GM12878 (cell line): Measurements from ENCODE around the gene OTOGL. TPM values are rescaled to one million over a fixed set of nuclear protein-coding genes. Genes with fewer than 3 reads are reported as not detected.

Experiments
- ATAC-seq: fragments of 200-7000 bp; cut with Tn5 transposase; 3 replicates; pipeline ENCODE4 v1.9.1; 2020; ENCODE audit warnings: mild to moderate bottlenecking, moderate library complexity
- BruUV-seq: library from RNA; stranded (reverse); fragments of 400-500 nt; replicated peaks from 2 replicates; lab custom pipeline; 2021; lab: Mats Ljungman, UMichigan
- CTCF ChIA-PET: fragments of 300-600 bp; sonication (Branson Sonifier 250); formaldehyde crosslinking; extraction: SDS; loops from one replicate; lab custom pipeline; 2021; ENCODE audit warnings: inconsistent platforms; lab: Yijun Ruan, JAX
- POLR2A ChIA-PET: fragments of 350-600 bp; formaldehyde crosslinking; extraction: SDS; loops from one replicate; lab custom pipeline; 2021; ENCODE audit warnings: inconsistent platforms; lab: Charles Lee
- RAD21 ChIA-PET: fragments of 300-600 bp; sonication (Branson Sonifier 250); formaldehyde crosslinking; loops from one replicate; lab custom pipeline; 2023; ENCODE audit warnings: antibody characterized with exemption; ENCODE audit not compliant: unreplicated experiment; lab: Charles Lee
- SMC1A ChIA-PET: fragments of 300-600 bp; sonication (Branson Sonifier 250); formaldehyde crosslinking; loops from one replicate; lab custom pipeline; 2023; ENCODE audit not compliant: unreplicated experiment, uncharacterized antibody; lab: Charles Lee
- DNase-seq: peaks from one replicate; pipeline ENCODE4 v3.0.0-alpha.2; 2011; ENCODE audit warnings: low read depth, low spot score
- FAIRE-seq: peaks from 3 replicates; lab custom pipeline; 2011; peaks lifted over from hg19 to GRCh38; lab: Jason Lieb, UNC
- H2AFZ ChIP-seq: 2 replicates; pipeline ENCODE4 v1.6.0; 2011; ENCODE audit warnings: low read depth, low read length, control low read depth; ENCODE audit not compliant: control insufficient read depth
- H3K27ac ChIP-seq: 2 replicates; pipeline ENCODE4 v1.5.1; 2011; ENCODE audit warnings: control low read depth; ENCODE audit not compliant: control insufficient read depth, insufficient read depth
- H3K27me3 ChIP-seq, 2 experiments: replicated peaks in 1 of 2; 2 replicates each; pipeline versions ENCODE4 v1.6.0 to v1.6.1; 2011; ENCODE audit warnings: low read length in 1 of 2; ENCODE audit not compliant: control insufficient read depth in 2 of 2, insufficient read depth in 2 of 2
- H3K36me3 ChIP-seq, 2 experiments: 2 replicates each; pipeline ENCODE4 v1.5.1; 2011; ENCODE audit warnings: low read length in 1 of 2; ENCODE audit not compliant: control insufficient read depth in 2 of 2, insufficient read depth in 2 of 2
- H3K4me1 ChIP-seq: 2 replicates; pipeline ENCODE4 v1.6.1; 2011; ENCODE audit warnings: mild to moderate bottlenecking, low read length, moderate library complexity, mixed read lengths; ENCODE audit not compliant: control insufficient read depth, insufficient read depth
- H3K4me2 ChIP-seq: 2 replicates; pipeline ENCODE4 v1.6.0; 2011; ENCODE audit warnings: control low read depth; ENCODE audit not compliant: control insufficient read depth, insufficient read depth
- H3K4me3 ChIP-seq: fragments of 200-600 bp; sonication (generic); 2 replicates; pipeline ENCODE4 v1.5.1; 2016
- H3K79me2 ChIP-seq: 2 replicates; pipeline ENCODE4 v1.6.0; 2011; ENCODE audit warnings: low read length; ENCODE audit not compliant: control insufficient read depth, insufficient read depth
- H3K9ac ChIP-seq: 2 replicates; pipeline ENCODE4 v1.8.0; 2011; ENCODE audit warnings: low read length, control low read depth, mixed read lengths; ENCODE audit not compliant: control insufficient read depth, insufficient read depth
- H3K9me3 ChIP-seq: replicated peaks from 3 replicates; pipeline ENCODE4 v1.5.1; 2011; ENCODE audit warnings: mild to moderate bottlenecking, low read length; ENCODE audit not compliant: control insufficient read depth, insufficient read depth
- H4K20me1 ChIP-seq: 2 replicates; pipeline ENCODE4 v1.6.0; 2011; ENCODE audit not compliant: control insufficient read depth, insufficient read depth
- ATF3 ChIP-seq: IDR thresholded peaks from 2 replicates; pipeline ENCODE4 v1.6.1; 2011; ENCODE audit warnings: low read depth, mild to moderate bottlenecking, low read length, moderate library complexity, borderline replicate concordance; ENCODE audit errors: extremely low read depth
- BHLHE40 ChIP-seq, 2 experiments: fragments of 450-650 bp in 1 of 2; IDR thresholded peaks; 2 replicates each; pipeline ENCODE4 v1.6.1; 2011 to 2017; ENCODE audit warnings: low read depth in 2 of 2, borderline replicate concordance in 1 of 2, improper control_type of control experiment in 1 of 2, low read length in 1 of 2, mild to moderate bottlenecking in 1 of 2
- BMI1 ChIP-seq: fragments of 450-650 bp; IDR thresholded peaks from 2 replicates; pipeline ENCODE4 v1.6.1; 2016; ENCODE audit warnings: mild to moderate bottlenecking, moderate library complexity, borderline replicate concordance
- CBFB ChIP-seq: IDR thresholded peaks from 2 replicates; pipeline ENCODE4 v1.6.1; 2016; ENCODE audit warnings: antibody characterized with exemption, low read depth
- CTCF ChIP-seq, 3 experiments: IDR thresholded peaks in 2 of 3; conservative IDR thresholded peaks in 1 of 3; 2 replicates each; pipeline ENCODE4 v1.5.1; 2011; ENCODE audit warnings: low read depth in 3 of 3, low read length in 3 of 3, mild to moderate bottlenecking in 3 of 3, control low read depth in 2 of 3, moderate library complexity in 2 of 3, inconsistent platforms in 1 of 3, mixed read lengths in 1 of 3; ENCODE audit not compliant: control insufficient read depth in 2 of 3, insufficient read depth in 1 of 3; ENCODE audit errors: extremely low read depth in 1 of 3
- IRF3 ChIP-seq: fragments of 450-650 bp; IDR thresholded peaks from 2 replicates; pipeline ENCODE4 v1.6.1; 2014; ENCODE audit warnings: mild to moderate bottlenecking
- MAX ChIP-seq: IDR thresholded peaks from 2 replicates; pipeline ENCODE4 v1.6.1; 2012; ENCODE audit warnings: low read depth, low read length, improper control_type of control experiment
- PBX3 ChIP-seq: IDR thresholded peaks from 2 replicates; pipeline ENCODE4 v1.6.1; 2011; ENCODE audit warnings: mild to moderate bottlenecking, low read depth, low read length, moderate library complexity; ENCODE audit not compliant: insufficient replicate concordance
- PKNOX1 ChIP-seq: fragments of 450-650 bp; IDR thresholded peaks from 2 replicates; pipeline ENCODE4 v1.6.1; 2016; ENCODE audit warnings: mild to moderate bottlenecking
- SMARCA5 ChIP-seq: fragments of 450-650 bp; IDR thresholded peaks from 2 replicates; pipeline ENCODE4 v1.6.1; 2017; ENCODE audit warnings: mild to moderate bottlenecking
- ZBTB11 ChIP-seq: fragments of 450-650 bp; formaldehyde crosslinking; IDR thresholded peaks from 2 replicates; pipeline ENCODE4 v1.5.0; 2022; ENCODE audit warnings: mild to moderate bottlenecking, missing genetic modification characterization
- ZNF274 ChIP-seq: IDR thresholded peaks from one replicate; pipeline ENCODE4 v1.8.0; 2011; ENCODE audit not compliant: insufficient read length, insufficient read depth
- WGBS: methylation state at CpG from one replicate; pipeline ENCODE4 v1.1.6; 2016; ENCODE audit warnings: low lambda C conversion rate; ENCODE audit not compliant: insufficient replicate concordance, insufficient coverage; ENCODE audit errors: missing lambda C conversion rate; 5-methylcytosine and 5-hydroxymethylcytosine counted together
- in situ Hi-C: fragments of 300-500 bp; cut with MboI; formaldehyde crosslinking; loops from 9 replicates; pipeline ENCODE4 v1.14.3; 2018; ENCODE audit warnings: mixed read lengths
- intact Hi-C: fragments of 100-400 bp; cut with micrococcal nuclease; formaldehyde crosslinking; loops from one replicate; pipeline ENCODE4 v1.14.2; 2022; ENCODE audit not compliant: unreplicated experiment
- polyA plus RNA-seq, 11 experiments: library from polyadenylated mRNA; depleted of rRNA in 4 of 11; unstranded in 6 of 11; stranded (reverse) in 5 of 11; fragments of >200 nt; fragmentation: Nextera tagmentation in 4 of 11; fragmentation: Illumina TruSeq in 1 of 11; extraction: Ambion mirVana in 4 of 11; extraction: Trizol in 1 of 11; gene quantifications; 1 replicate in 1 of 11; 2 replicates in 10 of 11; pipeline versions ENCODE4 v1.2.1 to v1.2.3, GENCODE V29; 2011 to 2016; ENCODE audit warnings: inconsistent platforms in 2 of 11, missing spikeins in 2 of 11, low read depth in 1 of 11
- total RNA-seq, 4 experiments: library from RNA; depleted of rRNA in 3 of 4; stranded (reverse); fragments of >200 nt in 3 of 4; fragmentation: Illumina TruSeq in 1 of 4; extraction: Trizol in 1 of 4; gene quantifications; 2 replicates each; pipeline versions ENCODE4 v1.2.1 to v1.2.3, GENCODE V29; 2013 to 2021

The OTOGL gene
- total and polyA plus RNA-seq, 10 of the 15 experiments (the other 5 are each of a cell fraction or from before 2014, with no cell fraction given), result 0.04 to 3.7 (median 0.27) TPM

GRCh38 chr12:80200414-80200813 lies 101.1 kb downstream of the OTOGL start (continued):
- TF ChIP-seq MAX (no peak), BMI1 (no peak)

- no peaks in the 10 kb centered on the region for H3K9me3 ChIP-seq
- no peaks in the 10 kb centered on the region for H3K36me3 ChIP-seq
- H3K27ac ChIP-seq, result no peak overlapping the region
- WGBS, result 34% methylated on average over 2 of the region's 2 CpGs
- ATAC-seq, result no peak
- in situ Hi-C loops, result loop anchor here (10.0 kb wide), 1 partner anchor 573 kb away; no protein-coding TSS in a partner anchor
- FAIRE-seq, result no peak
- H3K4me1 ChIP-seq, result no peaks in the 10 kb centered on the region
- H2AFZ ChIP-seq, result no peak overlapping the region
- intact Hi-C loops, result no loop called here
- ChIA-PET RAD21 (no interaction called here), POLR2A (no interaction called here), SMC1A (no interaction called here), CTCF (interaction anchor here (0.7 to 2.9 kb wide), 2 partner anchors 69 to 587 kb away, joined by 3 to 11 read pairs; no protein-coding TSS in a partner anchor)
- no TSS peak for BruUV-seq
- H3K79me2 ChIP-seq, result no peaks in the 10 kb centered on the region
- H3K4me3 ChIP-seq, result no peak overlapping the region
- DNase-seq, result no peak
- H4K20me1 ChIP-seq, result no peaks in the 10 kb centered on the region
- H3K4me2 ChIP-seq, result no peak overlapping the region
- H3K9ac ChIP-seq, result no peak overlapping the region
- no peaks in the 10 kb centered on the region for H3K27me3 ChIP-seq
- TF ChIP-seq CTCF (IDR thresholded peaks at IDR 0.05 in 2 of 3, conservative IDR thresholded peaks at IDR 0.05 in 1 of 3; ENCODE audit: control insufficient read depth in 2 of 3, extremely low read depth in 1 of 3, insufficient read depth in 1 of 3, low read depth in 3 of 3, low read length in 3 of 3), result no peak
- no peak for TF ChIP-seq PBX3
- TF ChIP-seq PKNOX1, result no peak
- TF ChIP-seq IRF3, result no peak
- no peak for TF ChIP-seq ZNF274
- no peak for TF ChIP-seq ATF3
- no peak for TF ChIP-seq ZBTB11 (CRISPR knock-in tag)
- TF ChIP-seq SMARCA5, result no peak
- no peak for TF ChIP-seq BHLHE40 (IDR thresholded peaks at IDR 0.05; ENCODE audit: borderline replicate concordance in 1 of 2, low read depth in 2 of 2, low read length in 1 of 2)
- TF ChIP-seq CBFB, result no peak
These were observed 102.6 kb downstream of the OTOGL start for GRCh38 chr12:80201908-80202307.
